ENCODE data around the gene CCDC102A. TPM values are rescaled to one million over a fixed set of nuclear protein-coding genes. Genes with fewer than 3 reads are reported as not detected.

Gene CCDC102A
- total RNA-seq, 4 donors from 2014 or later: 1.7 to 10.7 (median 2.5) TPM

DNA sequence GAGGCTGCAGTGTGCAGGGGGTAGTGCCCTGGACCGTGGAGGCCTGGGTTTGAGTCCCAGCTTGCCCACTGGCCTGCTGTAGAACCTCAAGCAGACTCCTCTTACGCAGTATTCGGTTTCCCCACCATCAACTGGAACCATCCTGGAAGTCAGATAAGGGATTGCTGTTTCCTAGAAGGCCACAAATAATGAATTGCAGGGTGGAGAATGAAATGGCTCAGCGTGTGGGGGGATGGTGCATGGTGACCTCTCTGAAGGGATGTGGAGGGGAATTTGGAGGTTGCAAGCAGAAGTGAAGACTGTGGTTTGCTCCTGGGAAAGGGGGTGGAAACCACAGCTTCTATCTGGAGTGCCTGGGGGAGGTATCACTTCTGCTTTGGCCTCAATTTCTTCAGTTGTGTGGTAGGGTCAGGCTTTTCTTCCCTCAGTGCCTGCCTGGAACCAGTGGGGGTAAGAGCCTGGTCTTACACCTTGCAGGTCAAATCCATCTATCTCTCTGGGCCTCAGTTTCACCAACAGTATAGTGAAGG, 7.8 kb upstream of the CCDC102A start:
- no peaks in the 10 kb centered on the region for H3K36me3 ChIP-seq
- peak overlapping the region in 1 of 4 donors; percentile 77 for H3K27ac ChIP-seq
- peaks cover 0 to 18% (median 4%) of the 10 kb centered on the region in 4 donors for H3K4me1 ChIP-seq
- TF ChIP-seq POLR2A (IDR thresholded peaks at IDR 0.05): no peak
- TF ChIP-seq, protein P1, sequence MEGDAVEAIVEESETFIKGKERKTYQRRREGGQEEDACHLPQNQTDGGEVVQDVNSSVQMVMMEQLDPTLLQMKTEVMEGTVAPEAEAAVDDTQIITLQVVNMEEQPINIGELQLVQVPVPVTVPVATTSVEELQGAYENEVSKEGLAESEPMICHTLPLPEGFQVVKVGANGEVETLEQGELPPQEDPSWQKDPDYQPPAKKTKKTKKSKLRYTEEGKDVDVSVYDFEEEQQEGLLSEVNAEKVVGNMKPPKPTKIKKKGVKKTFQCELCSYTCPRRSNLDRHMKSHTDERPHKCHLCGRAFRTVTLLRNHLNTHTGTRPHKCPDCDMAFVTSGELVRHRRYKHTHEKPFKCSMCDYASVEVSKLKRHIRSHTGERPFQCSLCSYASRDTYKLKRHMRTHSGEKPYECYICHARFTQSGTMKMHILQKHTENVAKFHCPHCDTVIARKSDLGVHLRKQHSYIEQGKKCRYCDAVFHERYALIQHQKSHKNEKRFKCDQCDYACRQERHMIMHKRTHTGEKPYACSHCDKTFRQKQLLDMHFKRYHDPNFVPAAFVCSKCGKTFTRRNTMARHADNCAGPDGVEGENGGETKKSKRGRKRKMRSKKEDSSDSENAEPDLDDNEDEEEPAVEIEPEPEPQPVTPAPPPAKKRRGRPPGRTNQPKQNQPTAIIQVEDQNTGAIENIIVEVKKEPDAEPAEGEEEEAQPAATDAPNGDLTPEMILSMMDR (IDR thresholded peaks at IDR 0.05): no peak
- H3K27me3 ChIP-seq: no peaks in the 10 kb centered on the region
- DNase-seq: peak in 2 of 3 donors; percentile 79 to 80
- no peaks in the 10 kb centered on the region for H3K9me3 ChIP-seq
- H3K4me3 ChIP-seq: peak overlapping the region in 1 of 4 donors; percentile 40

DNA sequence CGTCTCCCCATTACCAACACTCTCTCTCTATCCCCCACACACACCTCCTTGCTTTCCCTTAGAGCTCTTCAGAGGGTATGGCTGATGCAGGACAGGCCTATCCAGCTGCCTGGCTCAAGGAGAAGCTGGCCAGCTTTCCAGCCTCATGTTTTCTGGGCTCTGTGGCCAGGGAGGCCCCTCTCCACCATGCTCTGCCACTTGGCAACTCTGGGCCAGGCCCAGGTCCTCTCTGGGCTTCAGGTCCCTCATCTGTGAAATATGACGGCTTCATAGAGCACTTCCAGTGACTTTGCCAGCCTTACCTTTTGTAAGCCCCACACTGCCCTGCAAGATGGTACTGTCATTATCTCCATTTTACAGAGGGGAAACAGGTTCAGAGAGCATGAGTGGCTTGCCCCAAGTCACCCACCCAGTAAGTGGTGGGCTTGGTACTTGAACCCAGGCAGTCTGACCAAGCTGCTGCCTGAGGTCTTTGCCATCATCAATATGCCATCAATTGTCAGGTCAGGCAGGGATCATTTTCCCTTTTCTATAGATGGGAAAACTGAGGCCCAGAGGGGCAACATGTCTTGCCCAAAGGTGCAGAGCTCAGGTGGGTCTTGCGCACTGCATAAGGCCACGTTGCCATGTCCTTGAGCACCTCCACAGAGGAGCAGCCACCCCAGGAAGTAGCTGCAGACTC, 5.5 kb upstream of the CCDC102A start:
- H3K4me3 ChIP-seq: peak overlapping the region in 1 of 4 donors; percentile 40
- H3K9me3 ChIP-seq: no peaks in the 10 kb centered on the region
- H3K4me1 ChIP-seq: peaks cover 0 to 18% (median 4%) of the 10 kb centered on the region in 4 donors
- H3K27me3 ChIP-seq: no peaks in the 10 kb centered on the region
- H3K36me3 ChIP-seq: no peaks in the 10 kb centered on the region
- TF ChIP-seq, protein P1 (IDR thresholded peaks at IDR 0.05): no peak
- no peak for TF ChIP-seq POLR2A (IDR thresholded peaks at IDR 0.05)
- H3K27ac ChIP-seq: peak overlapping the region in 1 of 4 donors; percentile 77
- DNase-seq: peak in 1 of 3 donors; percentile 5

GRCh38 chr16:57540906-57541753, 4.8 kb upstream of the CCDC102A start:
- Histone ChIP-seq H3K4me1 (peaks cover 0 to 21% (median 6%) of the 10 kb centered on the region in 4 donors), H3K9me3 (no peaks in the 10 kb centered on the region), H3K27ac (no peak overlapping the region), H3K4me3 (no peak overlapping the region), H3K36me3 (no peaks in the 10 kb centered on the region), H3K27me3 (no peaks in the 10 kb centered on the region)
- TF ChIP-seq POLR2A (IDR thresholded peaks at IDR 0.05): no peak
- TF ChIP-seq, protein P1 (IDR thresholded peaks at IDR 0.05): no peak
- peak in 2 of 3 donors; percentile 14 to 42 for DNase-seq

GRCh38 chr16:57540387-57540786, 4.0 kb upstream of the CCDC102A start:
- no peak overlapping the region for H3K4me3 ChIP-seq
- DNase-seq: peak in 1 of 3 donors; percentile 10
- no peaks in the 10 kb centered on the region for H3K9me3 ChIP-seq
- H3K36me3 ChIP-seq: no peaks in the 10 kb centered on the region
- peaks cover 0 to 21% (median 9%) of the 10 kb centered on the region in 4 donors for H3K4me1 ChIP-seq
- H3K27ac ChIP-seq: no peak overlapping the region
- TF ChIP-seq, protein P1 (IDR thresholded peaks at IDR 0.05): no peak
- no peak for TF ChIP-seq POLR2A (IDR thresholded peaks at IDR 0.05)
- H3K27me3 ChIP-seq: no peaks in the 10 kb centered on the region

DNA sequence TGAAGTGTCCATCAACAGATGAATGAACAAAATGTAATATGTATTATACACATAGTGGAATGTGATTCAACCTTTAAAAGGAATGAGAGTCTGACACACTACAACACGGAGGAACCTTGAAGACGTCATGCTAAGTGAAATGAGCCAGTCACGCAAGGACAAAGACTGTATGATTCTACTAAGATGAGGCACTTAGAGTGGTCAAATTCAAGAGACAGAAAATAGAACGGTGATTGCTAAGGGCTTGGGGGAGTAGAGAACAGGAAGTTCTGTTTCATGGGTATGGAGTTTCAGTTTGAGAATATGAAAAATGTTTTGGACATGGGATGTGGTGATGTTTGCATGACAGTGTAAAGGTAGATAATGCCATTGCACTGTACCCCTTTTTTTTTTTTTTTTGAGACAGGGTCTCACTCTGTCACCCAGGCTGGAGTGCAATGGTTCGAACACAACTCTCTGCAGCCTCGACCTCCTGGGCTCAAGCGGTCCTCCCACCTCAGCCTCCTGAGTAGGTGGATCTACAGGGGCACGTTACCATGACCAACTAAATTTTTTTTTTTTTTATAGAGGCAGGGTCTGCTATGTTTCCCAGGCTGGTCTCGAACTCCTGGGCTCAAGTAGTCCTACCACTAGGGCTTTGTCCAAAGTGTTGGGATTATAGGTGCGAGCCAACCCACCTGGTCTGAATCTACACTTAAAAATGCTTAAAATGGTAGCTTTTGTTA, 2.9 kb upstream of the CCDC102A start:
- Histone ChIP-seq H3K4me3 (no peak overlapping the region), H3K9me3 (no peaks in the 10 kb centered on the region), H3K27me3 (no peaks in the 10 kb centered on the region), H3K36me3 (no peaks in the 10 kb centered on the region), H3K4me1 (peaks cover 0 to 21% (median 11%) of the 10 kb centered on the region in 4 donors), H3K27ac (peak overlapping the region in 1 of 4 donors; percentile 99)
- TF ChIP-seq POLR2A (IDR thresholded peaks at IDR 0.05): no peak
- TF ChIP-seq, protein P1 (IDR thresholded peaks at IDR 0.05): no peak
- DNase-seq: peak in 1 of 3 donors; percentile 14
